HG03095 (cell line): Measurements from ENCODE around the gene ABHD2.
A peak's percentile ranks its signal among the peaks of the same experiment; 100 is the strongest.
"Not testable (repeated sequence)": the region's sequence is repeated elsewhere in the genome, so short reads cannot be mapped to it uniquely, and the experiment has no call there.

Experiments
- ATAC-seq: cut with Tn5 transposase; IDR thresholded peaks from one replicate; pipeline ENCODE4 v1.9.1; 2021; ENCODE audit warnings: moderate library complexity; ENCODE audit not compliant: unreplicated experiment

The ABHD2 gene

DNA sequence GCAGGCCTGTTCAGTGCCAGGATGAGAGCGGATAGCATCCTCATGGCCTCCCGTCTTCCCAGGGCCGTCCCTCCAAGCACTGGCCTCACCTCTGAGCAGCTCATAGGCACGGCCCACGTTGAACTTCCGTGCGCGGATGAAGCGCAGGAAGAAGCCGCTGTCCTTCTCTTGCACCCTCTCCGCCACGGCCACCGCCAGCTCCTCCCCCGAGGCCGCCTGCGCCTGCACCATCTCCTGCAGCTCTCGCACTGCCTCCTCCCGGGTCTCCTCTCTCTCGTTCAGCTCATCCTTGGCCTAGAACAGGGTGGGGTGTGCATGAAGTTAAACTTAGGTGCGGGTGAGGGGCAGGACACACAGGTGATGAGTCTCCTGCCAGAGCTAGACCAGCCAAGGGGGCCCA is 128.8 kb downstream of the ABHD2 start:
- ATAC-seq, result no peak

DNA sequence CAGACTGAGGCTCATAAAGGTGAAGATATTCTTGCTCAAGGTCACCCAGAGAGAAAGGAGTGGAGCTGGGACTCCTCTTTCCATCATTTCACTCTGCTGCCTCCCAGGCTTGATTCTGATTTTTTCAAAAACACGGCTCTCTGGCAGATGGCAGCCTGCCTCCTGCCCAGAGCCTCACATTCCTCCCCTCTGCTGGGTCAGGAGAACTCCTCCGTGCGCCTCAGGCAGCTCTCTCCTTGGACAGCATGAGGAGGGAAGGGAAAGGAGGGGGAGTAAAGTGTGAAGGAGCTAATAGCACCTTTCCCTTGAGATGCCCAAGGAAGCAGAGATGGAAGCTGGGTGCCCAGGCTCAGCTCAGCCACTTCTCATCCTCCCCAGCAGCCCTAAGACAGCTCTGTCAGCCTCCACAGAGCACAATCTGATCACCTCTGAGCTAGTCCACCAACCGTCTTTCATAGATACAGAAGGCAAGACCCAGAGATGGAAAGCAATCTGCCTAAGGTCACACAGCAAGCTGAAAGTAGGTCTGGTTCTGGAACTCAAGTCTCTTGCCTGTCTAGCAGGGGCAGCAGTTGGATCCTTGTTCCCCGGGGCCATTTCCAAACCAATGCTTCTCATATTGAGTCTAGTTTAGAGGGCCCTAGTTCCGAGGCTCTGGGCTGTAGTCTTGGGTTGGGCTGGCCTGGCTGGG is 129.6 kb downstream of the ABHD2 start:
- no peak for ATAC-seq

GRCh38 chr15:89218531-89218930 is 130.3 kb downstream of the ABHD2 start:
- no peak for ATAC-seq

DNA sequence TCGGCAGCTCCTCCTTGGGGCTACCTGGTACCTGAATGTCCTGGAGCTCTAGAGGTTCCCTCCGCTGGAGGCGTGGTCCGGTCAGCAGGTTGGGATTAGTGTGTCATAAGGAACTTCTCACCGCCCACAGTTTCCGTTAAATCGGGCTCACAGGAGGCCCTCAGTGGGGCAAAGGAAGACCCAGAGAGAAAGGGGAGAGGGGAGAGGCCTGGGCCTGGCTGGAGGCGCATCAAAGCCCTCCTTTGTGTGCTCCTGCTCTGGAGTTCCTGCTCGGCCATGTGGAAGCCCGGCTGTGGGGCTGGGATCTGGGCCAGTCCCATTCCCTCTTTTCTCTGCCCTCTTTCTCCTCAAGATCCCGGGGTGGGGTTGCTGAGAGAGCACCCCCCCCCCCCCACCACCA is 133.3 kb downstream of the ABHD2 start, which contains the start of gene RLBP1:
Gene RLBP1, minus strand, starts transcription at position 37 of the 400 bp plus-strand sequence. CDS start 2,604 bp downstream, outside the sequence.
- ATAC-seq, result no peak

- no peak for ATAC-seq
These were observed 137.3 kb downstream of the ABHD2 start for GRCh38 chr15:89225588-89225987.

DNA sequence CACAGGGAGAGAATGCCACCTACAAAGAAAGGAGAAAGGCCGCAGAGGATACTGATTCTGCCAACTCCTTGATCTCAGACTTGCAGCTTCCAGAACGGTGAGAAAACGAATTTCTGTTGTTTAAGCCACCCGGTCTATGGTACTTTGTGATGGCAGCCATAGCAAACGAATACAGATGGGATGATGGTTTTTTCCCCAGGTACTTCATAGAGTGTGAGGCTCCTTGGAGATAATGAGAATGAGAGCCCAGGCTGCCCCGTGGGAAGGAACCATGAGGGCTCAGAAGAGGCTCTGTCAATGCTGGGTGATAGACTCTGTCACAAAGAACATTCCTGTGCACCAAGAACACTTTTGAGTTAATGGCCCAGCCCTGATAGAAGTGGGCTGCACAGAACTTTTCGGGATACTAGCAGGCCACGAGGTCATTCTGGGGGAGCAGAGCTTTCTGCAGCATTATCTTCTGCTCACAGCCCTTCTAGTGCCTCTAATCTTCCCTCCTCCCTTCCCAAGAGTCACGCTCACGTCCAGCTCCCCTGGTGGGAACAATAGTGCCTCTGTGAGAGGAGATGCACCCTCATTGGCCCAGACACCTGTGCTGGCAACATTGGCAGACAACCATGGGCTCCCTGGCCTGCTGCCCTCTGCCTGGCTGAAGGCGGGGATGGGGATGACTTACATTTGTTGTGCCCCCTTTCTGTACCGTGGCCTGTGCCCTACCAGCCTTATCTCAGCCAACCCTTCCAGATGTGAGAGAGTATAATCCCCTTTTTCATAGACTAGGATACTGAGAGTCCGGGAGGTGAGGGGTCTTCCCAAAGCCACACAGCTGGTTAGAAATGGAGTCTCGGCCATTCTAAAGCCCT is 138.3 kb downstream of the ABHD2 start:
- ATAC-seq, result no peak

GRCh38 chr15:89227425-89227824 is 139.2 kb downstream of the ABHD2 start:
- ATAC-seq, result no peak

DNA sequence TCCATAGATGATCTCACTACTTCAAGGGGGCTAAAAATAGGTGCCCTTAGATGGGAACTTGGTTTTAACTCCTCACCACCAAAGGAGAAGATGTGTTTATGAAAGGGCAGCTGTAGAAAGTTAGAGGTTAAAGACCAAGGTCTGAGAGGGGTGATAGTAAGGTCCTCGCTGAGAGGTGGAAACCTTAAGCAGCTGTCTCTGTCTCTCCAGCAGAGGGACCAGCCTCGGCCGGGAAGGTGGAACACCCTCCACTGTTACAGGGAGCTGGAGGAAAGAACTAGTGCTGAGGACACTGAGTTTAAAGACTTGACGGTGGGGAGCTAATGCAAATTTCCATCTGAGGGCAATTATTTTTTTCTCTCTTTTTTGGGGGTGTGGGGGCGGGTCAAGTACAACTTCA is 142.0 kb downstream of the ABHD2 start:
- ATAC-seq, result no peak

GRCh38 chr15:89231832-89232231 is 143.6 kb downstream of the ABHD2 start:
- no peak for ATAC-seq

DNA sequence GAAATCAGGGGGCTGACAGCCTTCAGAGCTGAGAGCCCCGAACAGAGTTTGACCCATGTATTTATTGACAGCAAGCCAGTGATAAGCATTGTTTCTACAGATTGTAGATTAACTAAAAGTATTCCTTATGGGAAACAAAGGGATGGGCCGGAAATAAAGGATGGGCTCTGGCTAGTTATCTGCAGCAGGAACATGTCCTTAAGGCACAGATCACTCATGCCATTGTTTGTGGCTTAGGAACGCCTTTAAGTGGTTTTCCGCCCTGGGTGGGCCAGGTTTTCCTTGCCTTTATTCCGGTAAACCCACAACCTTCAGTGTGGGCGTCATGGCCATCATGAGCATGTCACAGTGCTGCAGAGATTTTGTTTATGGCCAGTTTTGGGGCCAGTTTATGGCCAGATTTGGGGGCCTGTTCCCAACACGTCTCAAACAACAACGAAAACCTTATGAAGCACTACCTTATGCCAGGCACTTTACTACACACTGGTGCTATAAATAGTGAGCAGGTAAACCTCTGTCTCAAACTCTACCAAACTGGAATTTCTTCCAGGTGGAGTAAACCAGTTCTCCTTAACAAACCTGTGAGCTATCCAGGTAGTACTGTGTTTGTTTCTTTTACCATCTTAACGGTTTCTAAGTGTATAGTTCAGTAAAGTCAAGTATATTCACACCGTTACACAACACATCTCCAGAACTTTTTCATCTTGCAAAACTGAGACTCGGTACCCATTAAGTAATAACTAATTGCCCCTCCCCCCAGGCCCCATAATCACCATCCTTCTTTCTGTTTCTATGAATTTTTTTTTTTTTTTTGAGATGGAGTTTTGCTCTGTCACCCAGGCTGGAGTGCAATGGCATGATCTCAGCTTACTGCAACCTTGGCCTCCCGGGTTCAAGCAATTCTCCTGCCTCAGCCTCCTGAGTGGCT is 151.9 kb downstream of the ABHD2 start:
- ATAC-seq, result not testable (repeated sequence)

- ATAC-seq, result no peak
These were observed 154.9 kb downstream of the ABHD2 start for GRCh38 chr15:89243046-89243690.

DNA sequence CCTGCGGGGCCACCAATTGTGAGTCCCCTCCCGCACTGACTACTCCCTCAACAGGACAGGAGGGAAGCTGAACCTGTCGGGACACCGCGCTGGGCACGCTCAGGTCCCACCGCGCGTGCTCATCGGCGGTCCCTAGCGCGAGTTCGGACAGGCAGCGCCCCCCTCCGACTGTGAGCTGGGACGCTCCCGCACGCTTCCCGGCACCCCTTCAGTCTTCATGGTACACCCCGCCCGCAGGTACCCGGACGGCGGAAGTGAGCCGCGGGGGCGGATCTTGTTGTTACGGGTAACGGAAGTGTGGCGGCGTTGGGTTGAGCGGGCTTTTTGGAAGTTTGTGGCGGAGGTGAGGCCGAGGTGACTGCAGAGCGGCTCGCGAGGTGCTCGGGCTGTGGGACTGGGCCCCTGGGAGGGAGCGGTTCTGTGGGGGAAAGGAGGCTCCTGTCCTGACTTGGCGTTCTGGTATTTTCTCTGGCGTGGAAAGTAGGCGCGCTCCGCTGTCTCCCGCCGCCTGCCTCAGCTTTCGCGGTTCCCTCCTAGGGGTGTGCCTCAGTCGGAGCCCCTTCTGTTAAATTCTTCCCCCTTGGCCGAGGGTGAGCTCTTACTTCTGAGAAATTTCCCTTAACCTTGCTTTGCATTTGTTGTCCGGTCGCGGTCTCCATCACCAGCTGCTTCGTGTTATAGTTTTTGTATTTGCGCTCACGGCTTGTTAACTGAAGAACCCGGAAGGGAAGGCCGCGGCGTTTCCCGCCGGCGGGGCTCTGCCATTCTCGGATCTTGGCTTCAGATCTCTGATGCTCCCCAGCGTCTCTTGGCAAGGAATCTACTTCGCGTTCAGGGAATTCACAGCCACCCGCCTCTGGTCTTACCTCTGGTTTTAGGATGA is 155.7 kb downstream of the ABHD2 start, which contains the start of gene FANCI:
Gene FANCI, plus strand, starts transcription at position 289 of the 883 bp plus-strand sequence. CDS start 3,669 bp downstream, outside the sequence.
- peak; percentile 94 for ATAC-seq

DNA sequence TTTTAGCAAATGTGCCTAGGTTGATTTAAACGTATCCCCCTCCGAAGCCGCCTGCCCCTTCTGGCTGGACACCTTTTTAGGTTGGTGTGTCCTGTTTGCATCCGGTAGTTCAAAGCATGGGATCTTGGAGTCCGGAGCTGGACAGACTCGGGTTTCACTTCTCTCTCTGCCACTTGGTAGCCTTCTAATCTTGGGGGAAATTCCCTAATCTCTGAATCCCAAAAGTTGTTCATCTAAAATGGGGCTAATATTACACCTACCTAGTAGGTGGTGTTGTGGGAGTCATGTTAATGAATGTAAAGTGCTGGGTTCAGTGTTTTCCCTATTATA is 156.3 kb downstream of the ABHD2 start:
- ATAC-seq, result peak; percentile 25

- ATAC-seq, result no peak
These were observed 159.2 kb downstream of the ABHD2 start for GRCh38 chr15:89247446-89247845.

DNA sequence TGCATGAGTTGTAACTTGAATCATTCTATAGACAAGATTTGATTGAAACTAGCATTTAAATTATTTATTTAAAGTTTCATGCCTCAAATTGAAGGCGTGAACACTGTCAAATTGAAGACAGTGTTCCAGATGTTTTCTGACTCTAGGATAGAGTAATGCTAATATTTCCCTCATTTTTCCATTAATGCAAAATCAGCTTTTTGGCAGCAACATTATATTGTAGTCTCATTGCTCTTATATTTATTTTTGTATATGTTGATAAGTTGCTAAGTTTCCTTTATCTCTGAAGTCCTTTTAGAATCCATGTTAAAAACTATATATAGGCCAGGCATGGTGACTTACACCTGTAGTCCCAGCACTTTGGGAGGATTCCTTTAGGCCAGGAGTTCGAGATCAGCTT is 160.3 kb downstream of the ABHD2 start:
- ATAC-seq, result no peak

- ATAC-seq, result not testable (repeated sequence)
These were observed 161.9 kb downstream of the ABHD2 start for GRCh38 chr15:89250142-89250541.
